HUES48 (cell line): ENCODE measurements around the gene CTDSP2.
"Not testable (repeated sequence)": the region's sequence is repeated elsewhere in the genome, so short reads cannot be mapped to it uniquely, and the experiment has no call there.

Experiments used
- H3K27ac ChIP-seq: one replicate; pipeline ENCODE4 v1.7.0; 2013; ENCODE audit warnings: low read depth, low read length, inconsistent platforms
- H3K27me3 ChIP-seq: 2 replicates; pipeline ENCODE4 v1.6.1; 2013; ENCODE audit warnings: mild to moderate bottlenecking, low read length; ENCODE audit not compliant: control insufficient read depth, insufficient read depth
- H3K36me3 ChIP-seq: 2 replicates; pipeline ENCODE4 v1.6.1; 2013; ENCODE audit warnings: low read length; ENCODE audit not compliant: control insufficient read depth, insufficient read depth
- H3K4me1 ChIP-seq: 2 replicates; pipeline ENCODE4 v1.6.1; 2013; ENCODE audit warnings: mild to moderate bottlenecking, low read length; ENCODE audit not compliant: control insufficient read depth, insufficient read depth
- H3K4me3 ChIP-seq: 2 replicates; pipeline ENCODE4 v1.5.1; 2013; ENCODE audit warnings: mild to moderate bottlenecking, low read depth, low read length
- H3K9ac ChIP-seq: 2 replicates; pipeline ENCODE4 v1.6.1; 2013; ENCODE audit warnings: mild to moderate bottlenecking, low read depth, low read length, moderate library complexity
- H3K9me3 ChIP-seq: 2 replicates; pipeline ENCODE4 v1.6.1; 2013; ENCODE audit warnings: low read length; ENCODE audit not compliant: control insufficient read depth, insufficient read depth

The CTDSP2 gene

GRCh38 chr12:57817990-57818331, 28.6 kb downstream of the CTDSP2 start:
- not testable (repeated sequence) for H3K4me1 ChIP-seq, H3K4me3 ChIP-seq, H3K9me3 ChIP-seq, H3K27me3 ChIP-seq, H3K9ac ChIP-seq, H3K27ac ChIP-seq
- H3K36me3 ChIP-seq: peaks cover 26% of the 10 kb centered on the region

- Histone ChIP-seq H3K36me3 (peaks cover 21% of the 10 kb centered on the region), H3K27me3 (no peaks in the 10 kb centered on the region), H3K4me1 (no peaks in the 10 kb centered on the region), H3K27ac (no peak overlapping the region), H3K4me3 (no peak overlapping the region), H3K9ac (no peak overlapping the region), H3K9me3 (no peaks in the 10 kb centered on the region)
These were observed 29.1 kb downstream of the CTDSP2 start for GRCh38 chr12:57817261-57817989.

- H3K36me3 ChIP-seq: peaks cover 15% of the 10 kb centered on the region
- H3K9me3 ChIP-seq: no peaks in the 10 kb centered on the region
- H3K4me3 ChIP-seq: no peak overlapping the region
- H3K27me3 ChIP-seq: no peaks in the 10 kb centered on the region
- H3K9ac ChIP-seq: no peak overlapping the region
- no peak overlapping the region for H3K27ac ChIP-seq
- no peaks in the 10 kb centered on the region for H3K4me1 ChIP-seq
These were observed 29.7 kb downstream of the CTDSP2 start for GRCh38 chr12:57816855-57817151.

- Histone ChIP-seq H3K9ac (no peak overlapping the region), H3K36me3 (peaks cover 10% of the 10 kb centered on the region; the same call in 1 of the 2 replicates), H3K27ac (no peak overlapping the region), H3K27me3 (no peaks in the 10 kb centered on the region), H3K9me3 (no peaks in the 10 kb centered on the region), H3K4me1 (no peaks in the 10 kb centered on the region), H3K4me3 (no peak overlapping the region)
These were observed 30.3 kb downstream of the CTDSP2 start for GRCh38 chr12:57816001-57816854.

GRCh38 chr12:57815177-57816000, 31.1 kb downstream of the CTDSP2 start:
- Histone ChIP-seq H3K9ac (no peak overlapping the region), H3K4me1 (no peaks in the 10 kb centered on the region), H3K27ac (no peak overlapping the region), H3K4me3 (no peak overlapping the region), H3K27me3 (no peaks in the 10 kb centered on the region), H3K36me3 (0 out of 2 replicates have a peak, but pooled peaks cover 4% of the 10 kb centered on the region), H3K9me3 (no peaks in the 10 kb centered on the region)

- no peaks in the 10 kb centered on the region for H3K27me3 ChIP-seq
- H3K4me1 ChIP-seq: no peaks in the 10 kb centered on the region
- H3K9me3 ChIP-seq: no peaks in the 10 kb centered on the region
- H3K36me3 ChIP-seq: 0 out of 2 replicates have a peak, but pooled peaks cover 2% of the 10 kb centered on the region
- H3K4me3 ChIP-seq: no peak overlapping the region
- no peak overlapping the region for H3K27ac ChIP-seq
- no peak overlapping the region for H3K9ac ChIP-seq
These were observed 32.4 kb downstream of the CTDSP2 start for GRCh38 chr12:57813971-57814772.

- no peaks in the 10 kb centered on the region for H3K4me1 ChIP-seq
- no peaks in the 10 kb centered on the region for H3K9me3 ChIP-seq
- 0 out of 2 replicates have a peak, but pooled peaks cover 2% of the 10 kb centered on the region for H3K36me3 ChIP-seq
- H3K27me3 ChIP-seq: no peaks in the 10 kb centered on the region
- no peak overlapping the region for H3K9ac ChIP-seq
- H3K27ac ChIP-seq: no peak overlapping the region
- H3K4me3 ChIP-seq: no peak overlapping the region
These were observed 33.2 kb downstream of the CTDSP2 start for GRCh38 chr12:57813111-57813970.

GRCh38 chr12:57811028-57811755, 35.3 kb downstream of the CTDSP2 start:
- Histone ChIP-seq H3K27me3 (no peaks in the 10 kb centered on the region), H3K9me3 (no peaks in the 10 kb centered on the region), H3K9ac (no peak overlapping the region), H3K4me3 (no peak overlapping the region), H3K4me1 (no peaks in the 10 kb centered on the region), H3K27ac (no peak overlapping the region), H3K36me3 (0 out of 2 replicates have a peak, but pooled peaks cover 5% of the 10 kb centered on the region)

- 0 out of 2 replicates have a peak, but pooled peaks cover 5% of the 10 kb centered on the region for H3K36me3 ChIP-seq
- no peak overlapping the region for H3K4me3 ChIP-seq
- H3K27me3 ChIP-seq: no peaks in the 10 kb centered on the region
- H3K9me3 ChIP-seq: no peaks in the 10 kb centered on the region
- H3K4me1 ChIP-seq: no peaks in the 10 kb centered on the region
- no peak overlapping the region for H3K27ac ChIP-seq
- no peak overlapping the region for H3K9ac ChIP-seq
These were observed 36.1 kb downstream of the CTDSP2 start for GRCh38 chr12:57810450-57810849.
